Activated CD4-positive, alpha-beta T cell treated with anti-CD3 and anti-CD28 coated beads for 1 hour (primary cell): ENCODE data around the gene PLXNB3.

Experiments
- DNase-seq: peaks from one replicate; pipeline ENCODE4 v3.0.0-alpha.2; 2020

Gene PLXNB3

GRCh38 chrX:153775293-153776119, 11.5 kb downstream of the PLXNB3 start:
- DNase-seq, result no peak

- DNase-seq, result no peak
Measured at GRCh38 chrX:153776120-153776599, 12.1 kb downstream of the PLXNB3 start.

GRCh38 chrX:153776611-153777045, 12.6 kb downstream of the PLXNB3 start:
- no peak for DNase-seq

DNA sequence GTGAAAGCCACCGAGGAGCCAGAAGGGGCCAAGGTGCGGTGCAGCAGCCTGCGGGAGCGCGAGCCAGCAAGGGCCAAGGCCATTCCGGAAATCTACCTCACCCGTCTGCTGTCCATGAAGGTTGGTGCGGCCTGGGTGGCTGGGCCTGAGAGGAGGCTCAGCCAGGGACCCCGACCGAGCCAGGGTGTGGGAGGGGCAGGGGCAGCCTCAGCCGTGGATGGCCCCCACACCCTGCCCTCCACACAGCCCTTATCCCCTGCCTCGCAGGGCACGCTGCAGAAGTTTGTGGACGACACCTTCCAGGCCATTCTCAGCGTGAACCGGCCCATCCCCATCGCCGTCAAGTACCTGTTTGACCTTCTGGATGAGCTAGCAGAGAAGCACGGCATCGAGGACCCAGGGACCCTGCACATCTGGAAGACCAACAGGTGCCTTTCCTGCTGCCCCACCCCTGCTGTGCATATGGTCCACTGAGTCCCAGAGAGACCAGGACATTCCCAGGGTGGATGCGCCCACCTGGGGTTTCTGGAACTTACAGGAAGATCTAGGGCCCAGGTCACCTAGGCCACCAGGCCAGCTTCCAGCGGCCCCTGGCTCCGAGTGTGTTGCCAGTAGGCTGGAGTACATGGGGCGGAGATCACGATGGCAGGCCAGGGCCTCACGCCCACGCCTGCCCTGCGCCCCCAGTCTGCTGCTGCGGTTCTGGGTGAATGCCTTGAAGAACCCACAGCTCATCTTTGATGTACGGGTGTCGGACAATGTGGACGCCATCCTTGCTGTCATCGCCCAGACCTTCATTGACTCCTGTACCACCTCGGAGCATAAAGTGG, 13.4 kb downstream of the PLXNB3 start:
- no peak for DNase-seq

DNA sequence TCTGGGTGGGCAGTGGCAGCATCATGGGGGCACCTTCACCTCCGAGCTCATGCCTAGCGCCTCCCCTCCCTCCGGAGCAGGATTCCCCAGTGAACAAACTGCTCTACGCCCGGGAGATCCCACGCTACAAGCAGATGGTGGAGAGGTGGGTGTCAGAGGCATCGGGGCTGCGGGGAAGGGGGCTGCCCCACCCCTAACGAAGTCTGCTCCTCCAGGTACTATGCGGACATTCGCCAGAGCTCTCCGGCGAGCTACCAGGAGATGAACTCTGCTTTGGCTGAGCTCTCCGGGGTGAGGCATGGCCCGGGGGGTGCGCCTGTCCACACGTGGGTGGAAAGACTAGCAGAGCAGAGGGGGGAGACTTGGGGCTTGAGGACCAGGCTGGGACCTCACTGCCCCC, 14.1 kb downstream of the PLXNB3 start:
- no peak for DNase-seq

DNA sequence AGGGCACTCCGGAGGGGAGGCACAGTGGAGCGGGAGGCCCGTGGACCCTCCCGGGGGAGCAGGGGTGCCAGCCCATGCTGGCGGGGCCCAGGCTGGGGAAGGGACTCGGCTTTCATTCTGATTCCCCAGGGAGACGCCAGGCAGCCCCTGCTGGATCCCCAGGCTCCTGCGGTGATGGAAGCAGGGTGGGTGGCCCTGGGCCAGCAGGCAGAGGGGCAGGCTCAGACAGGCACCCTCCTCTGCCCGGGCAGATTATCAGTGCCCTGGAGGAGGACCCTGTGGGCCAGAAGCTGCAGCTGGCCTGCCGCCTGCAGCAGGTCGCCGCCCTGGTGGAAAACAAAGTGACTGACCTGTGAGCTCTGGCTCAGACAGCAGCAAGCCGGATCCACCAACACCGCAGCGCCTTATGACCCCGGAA, 14.6 kb downstream of the PLXNB3 start:
- DNase-seq, result no peak

- DNase-seq, result no peak
Measured at GRCh38 chrX:153779891-153780677, 16.0 kb downstream of the PLXNB3 start.

- DNase-seq, result no peak
Measured at GRCh38 chrX:153780678-153781427, 16.8 kb downstream of the PLXNB3 start, which contains the start of gene SRPK3. Gene SRPK3 (plus strand): TSS chrX:153781041. CDS start chrX:153781087, 46 bp downstream.

DNA sequence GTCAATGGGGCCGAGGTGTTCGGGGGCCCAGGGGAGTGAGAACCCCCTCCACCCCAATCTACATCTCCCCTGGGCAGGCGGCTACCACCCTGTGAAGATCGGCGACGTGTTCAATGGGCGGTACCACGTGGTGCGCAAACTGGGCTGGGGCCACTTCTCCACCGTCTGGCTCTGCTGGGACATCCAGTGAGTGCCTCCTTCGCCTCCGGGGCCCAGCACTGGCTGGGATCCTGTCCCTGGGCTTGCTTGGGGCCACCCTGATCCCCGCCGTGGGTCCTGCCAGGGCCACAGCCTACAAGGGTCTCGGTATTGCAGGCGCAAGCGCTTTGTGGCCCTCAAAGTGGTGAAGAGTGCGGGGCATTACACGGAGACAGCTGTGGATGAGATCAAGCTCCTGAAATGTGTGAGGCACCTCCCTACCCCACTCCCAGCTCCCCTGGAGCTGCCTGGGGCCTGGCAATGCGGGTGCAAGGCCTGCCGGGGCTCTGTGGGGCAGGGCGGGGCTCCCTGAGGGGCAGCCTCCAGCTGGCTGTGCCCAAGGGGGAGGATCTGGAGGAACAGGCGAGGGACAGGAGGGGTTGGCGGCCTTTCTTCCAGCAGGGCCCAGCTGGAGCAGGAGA, 17.5 kb downstream of the PLXNB3 start:
- no peak for DNase-seq

GRCh38 chrX:153782313-153782712, 18.3 kb downstream of the PLXNB3 start:
- no peak for DNase-seq

GRCh38 chrX:153782871-153783270, 18.8 kb downstream of the PLXNB3 start:
- DNase-seq, result no peak

GRCh38 chrX:153783378-153784013, 19.4 kb downstream of the PLXNB3 start:
- no peak for DNase-seq

GRCh38 chrX:153784325-153784967, 20.4 kb downstream of the PLXNB3 start:
- no peak for DNase-seq

- no peak for DNase-seq
Measured at GRCh38 chrX:153786669-153787068, 22.6 kb downstream of the PLXNB3 start.

GRCh38 chrX:153789654-153790053, 25.6 kb downstream of the PLXNB3 start:
- no peak for DNase-seq

- no peak for DNase-seq
Measured at GRCh38 chrX:153791104-153791852, 27.2 kb downstream of the PLXNB3 start.

- no peak for DNase-seq
Measured at GRCh38 chrX:153792368-153792767, 28.3 kb downstream of the PLXNB3 start.

GRCh38 chrX:153793291-153793690, 29.2 kb downstream of the PLXNB3 start:
- DNase-seq, result no peak

DNA sequence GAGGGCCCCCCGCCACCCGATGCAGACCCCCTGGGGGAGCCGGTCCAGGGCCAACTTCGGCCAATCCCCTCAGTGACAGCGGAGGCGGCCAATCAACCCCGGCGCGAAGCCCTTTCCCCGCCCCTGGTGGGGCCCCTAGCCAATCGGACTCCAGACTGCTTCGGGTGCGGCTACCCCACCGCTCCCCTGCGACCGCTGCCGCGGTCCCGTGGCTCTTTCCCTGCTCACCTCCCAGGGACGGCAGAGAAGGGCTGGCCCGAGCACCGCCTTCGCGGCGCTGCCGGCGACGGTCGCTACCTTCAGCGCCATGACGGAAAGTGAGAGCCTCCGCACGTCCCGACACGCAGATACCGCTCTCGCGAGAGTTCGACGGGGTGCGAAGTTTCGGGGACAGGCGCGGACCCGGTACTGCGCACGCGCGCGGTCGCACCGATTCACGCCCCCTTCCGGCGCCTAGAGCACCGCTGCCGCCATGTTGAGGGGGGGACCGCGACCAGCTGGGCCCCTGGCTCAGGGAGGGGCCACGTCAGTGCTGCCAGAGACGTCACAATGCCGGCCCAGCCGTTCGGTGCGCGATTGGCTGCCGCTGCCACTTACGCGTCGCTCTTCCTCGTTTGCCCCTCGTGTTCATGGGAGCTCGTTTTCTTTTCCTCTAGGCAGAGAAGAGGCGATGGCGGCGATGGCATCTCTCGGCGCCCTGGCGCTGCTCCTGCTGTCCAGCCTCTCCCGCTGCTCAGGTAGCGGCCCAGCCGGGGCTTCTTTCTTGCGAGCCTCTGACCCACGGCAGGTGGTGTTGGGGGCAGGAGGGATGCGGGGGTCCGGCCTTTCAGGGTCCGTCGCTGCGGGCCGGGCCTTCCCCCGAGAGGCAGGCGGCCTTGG, 30.2 kb downstream of the PLXNB3 start, which contains the start of the genes IDH3G and SSR4:
IDH3G (minus strand) TSS at position 358 of the 879 bp plus-strand sequence; CDS start at position 309, 49 bp downstream.
SSR4 (plus strand) TSS at position 651 of the 879 bp plus-strand sequence; CDS start at position 671, 20 bp downstream.
- peak; percentile 90 for DNase-seq
